SK-N-SH (cell line): ENCODE results near the gene DAB2IP. TPM values are rescaled to one million over a fixed set of nuclear protein-coding genes. Genes with fewer than 3 reads are reported as not detected.

Source experiments
- CTCF ChIA-PET: fragments of 300-600, 350-600 bp; formaldehyde crosslinking; extraction: SDS; loops from one replicate; lab custom pipeline; 2021; lab: Yijun Ruan, JAX
- POLR2A ChIA-PET: fragments of 350-600 bp; sonication (Branson Sonifier 250); formaldehyde crosslinking; extraction: SDS; loops from one replicate; lab custom pipeline; 2020; ENCODE audit warnings: antibody characterized with exemption, inconsistent platforms; lab: Yijun Ruan, JAX
- DNase-seq: peaks from one replicate; pipeline ENCODE4 v3.0.0; 2012
- H2AFZ ChIP-seq: fragments of 200-600 bp; sonication (generic); 2 replicates; pipeline ENCODE4 v1.8.1; 2016; ENCODE audit warnings: antibody characterized with exemption, mild to moderate bottlenecking, low read depth
- H3F3A ChIP-seq: fragments of 200-600 bp; sonication (generic); replicated peaks from 2 replicates; pipeline ENCODE3; 2016; ENCODE audit warnings: antibody characterized with exemption, mild to moderate bottlenecking; ENCODE audit not compliant: insufficient read depth
- H3K27ac ChIP-seq, 2 experiments: fragments of 200-500 bp in 1 of 2; fragments of 200-600 bp in 1 of 2; sonication (Bioruptor generic) in 1 of 2; sonication (generic), shearing (Covaris generic) in 1 of 2; 2 replicates each; pipeline versions ENCODE4 v1.5.1 to v1.6.1; 2014 to 2016; ENCODE audit warnings: low read depth in 2 of 2, inconsistent platforms in 1 of 2, low read length in 1 of 2, mild to moderate bottlenecking in 1 of 2, mixed read lengths in 1 of 2
- H3K27me3 ChIP-seq: fragments of 200-600 bp; sonication (generic), shearing (Covaris generic); 2 replicates; pipeline ENCODE4 v1.6.1; 2016; ENCODE audit warnings: mixed run types; ENCODE audit not compliant: insufficient read depth
- H3K36me3 ChIP-seq, 2 experiments: fragments of 200-500 bp in 1 of 2; fragments of 200-600 bp in 1 of 2; sonication (Bioruptor generic) in 1 of 2; sonication (generic) in 1 of 2; replicated peaks in 1 of 2; 2 replicates each; pipeline versions ENCODE3 to v1.5.1; 2014 to 2016; ENCODE audit warnings: low read length in 1 of 2, mild to moderate bottlenecking in 1 of 2; ENCODE audit not compliant: insufficient read depth in 2 of 2, control insufficient read depth in 1 of 2
- H3K4me1 ChIP-seq, 2 experiments: fragments of 200-500 bp in 1 of 2; fragments of 200-600 bp in 1 of 2; sonication (Bioruptor generic) in 1 of 2; sonication (generic), shearing (Covaris generic) in 1 of 2; 2 replicates each; pipeline versions ENCODE4 v1.5.1 to v1.6.1; 2014 to 2016; ENCODE audit warnings: low read depth in 1 of 2, low read length in 1 of 2, mixed run types in 1 of 2; ENCODE audit not compliant: insufficient read depth in 2 of 2, control insufficient read depth in 1 of 2
- H3K4me2 ChIP-seq: fragments of 200-600 bp; sonication (generic), shearing (Covaris generic); 2 replicates; pipeline ENCODE4 v1.6.1; 2017; ENCODE audit warnings: mixed run types
- H3K4me3 ChIP-seq, 2 experiments: fragments of 200-500 bp in 1 of 2; fragments of 200-600 bp in 1 of 2; sonication (Bioruptor generic) in 1 of 2; sonication (generic), shearing (Covaris generic) in 1 of 2; 2 replicates each; pipeline versions ENCODE4 v1.5.1 to v1.8.1; 2014 to 2016; ENCODE audit warnings: low read depth in 2 of 2, inconsistent platforms in 1 of 2, low read length in 1 of 2, mild to moderate bottlenecking in 1 of 2, mixed read lengths in 1 of 2, moderate library complexity in 1 of 2
- H3K79me2 ChIP-seq: fragments of 200-600 bp; sonication (generic); 2 replicates; pipeline ENCODE4 v1.8.1; 2017; ENCODE audit warnings: mild to moderate bottlenecking; ENCODE audit not compliant: insufficient read depth
- H3K9ac ChIP-seq: fragments of 200-600 bp; sonication (generic); 2 replicates; pipeline ENCODE4 v1.6.1; 2017; ENCODE audit warnings: mixed run types
- H3K9me2 ChIP-seq: fragments of 200-600 bp; sonication (generic); 2 replicates; pipeline ENCODE4 v1.6.1; 2017; ENCODE audit warnings: mixed run types
- H3K9me3 ChIP-seq: fragments of 200-600 bp; sonication (generic); 2 replicates; pipeline ENCODE4 v1.6.1; 2017; ENCODE audit warnings: mixed run types, mild to moderate bottlenecking, moderate library complexity
- H4K20me1 ChIP-seq: fragments of 200-600 bp; sonication (generic); 2 replicates; pipeline ENCODE4 v1.6.1; 2017; ENCODE audit warnings: mild to moderate bottlenecking, mixed run types; ENCODE audit not compliant: insufficient read depth
- CHD2 ChIP-seq: fragments of 150-350 bp; IDR thresholded peaks from 2 replicates; pipeline ENCODE4 v1.6.1; 2018; ENCODE audit warnings: low read length; ENCODE audit not compliant: partially characterized antibody
- FOXJ3 ChIP-seq: sonication (generic); formaldehyde crosslinking; IDR thresholded peaks from 2 replicates; pipeline ENCODE4 v1.5.1; 2020; ENCODE audit warnings: mild to moderate bottlenecking, missing genetic modification reagents
- FOXM1 ChIP-seq: IDR thresholded peaks from 2 replicates; pipeline ENCODE4 v1.4.0; 2012; ENCODE audit warnings: low read depth, mild to moderate bottlenecking
- GABPA ChIP-seq: IDR thresholded peaks from 2 replicates; pipeline ENCODE4 v1.4.0; 2012; ENCODE audit warnings: low read depth, mild to moderate bottlenecking
- GATA2 ChIP-seq: sonication (generic); formaldehyde crosslinking; IDR thresholded peaks from 2 replicates; pipeline ENCODE4 v1.5.0; 2020; ENCODE audit warnings: mild to moderate bottlenecking, missing genetic modification reagents
- JUND ChIP-seq: IDR thresholded peaks from 2 replicates; pipeline ENCODE4 v1.4.0; 2012
- MEF2A ChIP-seq: IDR thresholded peaks from 2 replicates; pipeline ENCODE4 v1.4.0; 2012; ENCODE audit warnings: low read depth, borderline replicate concordance
- POLR2AphosphoS5 ChIP-seq: IDR thresholded peaks from 2 replicates; pipeline ENCODE4 v1.6.1; 2012; ENCODE audit warnings: low read depth, low read length
- RCOR1 ChIP-seq: fragments of 150-350 bp; IDR thresholded peaks from 2 replicates; pipeline ENCODE4 v1.6.1; 2017; ENCODE audit warnings: antibody characterized with exemption, low read length
- REST ChIP-seq: IDR thresholded peaks from 2 replicates; pipeline ENCODE4 v1.6.1; 2012; ENCODE audit warnings: mild to moderate bottlenecking, low read depth, low read length, moderate library complexity
- USF2 ChIP-seq: fragments of 150-350 bp; IDR thresholded peaks from 2 replicates; pipeline ENCODE4 v1.6.1; 2017; ENCODE audit warnings: antibody characterized with exemption, low read length, low read depth, borderline replicate concordance
- YY1 ChIP-seq: IDR thresholded peaks from 2 replicates; pipeline ENCODE4 v1.4.0; 2012; ENCODE audit warnings: low read depth, mild to moderate bottlenecking
- ZBTB33 ChIP-seq: IDR thresholded peaks from 2 replicates; pipeline ENCODE4 v1.4.0; 2012; ENCODE audit warnings: low read depth, borderline replicate concordance
- polyA plus RNA-seq, 3 experiments: library from polyadenylated mRNA; depleted of rRNA; stranded (reverse); fragments of >200 nt; gene quantifications; 2 replicates each; pipeline ENCODE4 v1.2.3, GENCODE V29; 2012
- TF ChIP-seq, protein P1 (sequence below): IDR thresholded peaks from 2 replicates; pipeline ENCODE4 v1.4.0; 2012; ENCODE audit warnings: low read depth, borderline replicate concordance

Gene DAB2IP
- polyA plus RNA-seq, 1 of the 3 experiments (the other 2 are of a cell fraction), result 21.4 TPM

- H4K20me1 ChIP-seq, result peaks cover 97% of the 10 kb centered on the region
- peaks cover 3% of the 10 kb centered on the region for H3F3A ChIP-seq
- ChIA-PET POLR2A (interaction anchor here (1.0 kb wide), 1 partner anchor 14 kb away, joined by 3 read pairs; no protein-coding TSS in a partner anchor), CTCF (interaction anchor here (1.8 to 4.1 kb wide), 3 partner anchors 11 to 24 kb away, joined by 5 to 16 read pairs (median 10); no protein-coding TSS in a partner anchor)
- no peak overlapping the region; a peak in 1 of 4 replicates for H3K27ac ChIP-seq
- H3K4me3 ChIP-seq, result no peak overlapping the region
- peaks cover 68% of the 10 kb centered on the region for H3K79me2 ChIP-seq
- H3K36me3 ChIP-seq, result peaks cover 3 to 6% of the 10 kb centered on the region in 2 experiments
- TF ChIP-seq, protein P1, sequence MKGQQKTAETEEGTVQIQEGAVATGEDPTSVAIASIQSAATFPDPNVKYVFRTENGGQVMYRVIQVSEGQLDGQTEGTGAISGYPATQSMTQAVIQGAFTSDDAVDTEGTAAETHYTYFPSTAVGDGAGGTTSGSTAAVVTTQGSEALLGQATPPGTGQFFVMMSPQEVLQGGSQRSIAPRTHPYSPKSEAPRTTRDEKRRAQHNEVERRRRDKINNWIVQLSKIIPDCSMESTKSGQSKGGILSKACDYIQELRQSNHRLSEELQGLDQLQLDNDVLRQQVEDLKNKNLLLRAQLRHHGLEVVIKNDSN, result no peak
- TF ChIP-seq RCOR1 (no peak), POLR2AphosphoS5 (no peak), GABPA (no peak), MEF2A (no peak), FOXJ3 (no peak), YY1 (no peak), CHD2 (no peak), JUND (no peak), FOXM1 (no peak), REST (no peak), GATA2 (CRISPR knock-in tag) (no peak), USF2 (no peak), ZBTB33 (no peak)
- DNase-seq, result no peak
- H3K9ac ChIP-seq, result no peak overlapping the region
- no peak overlapping the region for H3K4me2 ChIP-seq
- H3K27me3 ChIP-seq, result no peaks in the 10 kb centered on the region
- no peak overlapping the region for H2AFZ ChIP-seq
- H3K9me2 ChIP-seq, result no peaks in the 10 kb centered on the region
- H3K9me3 ChIP-seq, result no peaks in the 10 kb centered on the region
- peaks cover 7 to 86% of the 10 kb centered on the region in 2 experiments; a peak in 2 of 4 replicates for H3K4me1 ChIP-seq
These were observed 59.8 kb downstream of the DAB2IP start for GRCh38 chr9:121711281-121711680.
